SK-N-SH (cell line): ENCODE measurements around the gene AMPH. TPM values are rescaled to one million over a fixed set of nuclear protein-coding genes. Genes with fewer than 3 reads are reported as not detected.

Experiments
- CTCF ChIA-PET: fragments of 300-600, 350-600 bp; formaldehyde crosslinking; extraction: SDS; loops from one replicate; lab custom pipeline; 2021; lab: Yijun Ruan, JAX
- POLR2A ChIA-PET: fragments of 350-600 bp; sonication (Branson Sonifier 250); formaldehyde crosslinking; extraction: SDS; loops from one replicate; lab custom pipeline; 2020; ENCODE audit warnings: antibody characterized with exemption, inconsistent platforms; lab: Yijun Ruan, JAX
- DNase-seq: peaks from one replicate; pipeline ENCODE4 v3.0.0; 2012
- H2AFZ ChIP-seq: fragments of 200-600 bp; sonication (generic); 2 replicates; pipeline ENCODE4 v1.8.1; 2016; ENCODE audit warnings: antibody characterized with exemption, mild to moderate bottlenecking, low read depth
- H3F3A ChIP-seq: fragments of 200-600 bp; sonication (generic); replicated peaks from 2 replicates; pipeline ENCODE3; 2016; ENCODE audit warnings: antibody characterized with exemption, mild to moderate bottlenecking; ENCODE audit not compliant: insufficient read depth
- H3K27ac ChIP-seq, 2 experiments: fragments of 200-500 bp in 1 of 2; fragments of 200-600 bp in 1 of 2; sonication (Bioruptor generic) in 1 of 2; sonication (generic), shearing (Covaris generic) in 1 of 2; 2 replicates each; pipeline versions ENCODE4 v1.5.1 to v1.6.1; 2014 to 2016; ENCODE audit warnings: low read depth in 2 of 2, inconsistent platforms in 1 of 2, low read length in 1 of 2, mild to moderate bottlenecking in 1 of 2, mixed read lengths in 1 of 2
- H3K27me3 ChIP-seq: fragments of 200-600 bp; sonication (generic), shearing (Covaris generic); 2 replicates; pipeline ENCODE4 v1.6.1; 2016; ENCODE audit warnings: mixed run types; ENCODE audit not compliant: insufficient read depth
- H3K36me3 ChIP-seq, 2 experiments: fragments of 200-500 bp in 1 of 2; fragments of 200-600 bp in 1 of 2; sonication (Bioruptor generic) in 1 of 2; sonication (generic) in 1 of 2; replicated peaks in 1 of 2; 2 replicates each; pipeline versions ENCODE3 to v1.5.1; 2014 to 2016; ENCODE audit warnings: low read length in 1 of 2, mild to moderate bottlenecking in 1 of 2; ENCODE audit not compliant: insufficient read depth in 2 of 2, control insufficient read depth in 1 of 2
- H3K4me1 ChIP-seq, 2 experiments: fragments of 200-500 bp in 1 of 2; fragments of 200-600 bp in 1 of 2; sonication (Bioruptor generic) in 1 of 2; sonication (generic), shearing (Covaris generic) in 1 of 2; 2 replicates each; pipeline versions ENCODE4 v1.5.1 to v1.6.1; 2014 to 2016; ENCODE audit warnings: low read depth in 1 of 2, low read length in 1 of 2, mixed run types in 1 of 2; ENCODE audit not compliant: insufficient read depth in 2 of 2, control insufficient read depth in 1 of 2
- H3K4me2 ChIP-seq: fragments of 200-600 bp; sonication (generic), shearing (Covaris generic); 2 replicates; pipeline ENCODE4 v1.6.1; 2017; ENCODE audit warnings: mixed run types
- H3K4me3 ChIP-seq, 2 experiments: fragments of 200-500 bp in 1 of 2; fragments of 200-600 bp in 1 of 2; sonication (Bioruptor generic) in 1 of 2; sonication (generic), shearing (Covaris generic) in 1 of 2; 2 replicates each; pipeline versions ENCODE4 v1.5.1 to v1.8.1; 2014 to 2016; ENCODE audit warnings: low read depth in 2 of 2, inconsistent platforms in 1 of 2, low read length in 1 of 2, mild to moderate bottlenecking in 1 of 2, mixed read lengths in 1 of 2, moderate library complexity in 1 of 2
- H3K79me2 ChIP-seq: fragments of 200-600 bp; sonication (generic); 2 replicates; pipeline ENCODE4 v1.8.1; 2017; ENCODE audit warnings: mild to moderate bottlenecking; ENCODE audit not compliant: insufficient read depth
- H3K9ac ChIP-seq: fragments of 200-600 bp; sonication (generic); 2 replicates; pipeline ENCODE4 v1.6.1; 2017; ENCODE audit warnings: mixed run types
- H3K9me2 ChIP-seq: fragments of 200-600 bp; sonication (generic); 2 replicates; pipeline ENCODE4 v1.6.1; 2017; ENCODE audit warnings: mixed run types
- H3K9me3 ChIP-seq: fragments of 200-600 bp; sonication (generic); 2 replicates; pipeline ENCODE4 v1.6.1; 2017; ENCODE audit warnings: mixed run types, mild to moderate bottlenecking, moderate library complexity
- H4K20me1 ChIP-seq: fragments of 200-600 bp; sonication (generic); 2 replicates; pipeline ENCODE4 v1.6.1; 2017; ENCODE audit warnings: mild to moderate bottlenecking, mixed run types; ENCODE audit not compliant: insufficient read depth
- CTCF ChIP-seq: fragments of 200-600 bp; sonication (generic); IDR thresholded peaks from 2 replicates; pipeline ENCODE4 v1.6.1; 2017; ENCODE audit warnings: antibody characterized with exemption, mild to moderate bottlenecking, moderate library complexity
- FOSL2 ChIP-seq: IDR thresholded peaks from 2 replicates; pipeline ENCODE4 v1.4.0; 2012; ENCODE audit warnings: low read depth, mild to moderate bottlenecking, moderate library complexity, borderline replicate concordance
- FOXJ3 ChIP-seq: sonication (generic); formaldehyde crosslinking; IDR thresholded peaks from 2 replicates; pipeline ENCODE4 v1.5.1; 2020; ENCODE audit warnings: mild to moderate bottlenecking, missing genetic modification reagents
- FOXM1 ChIP-seq: IDR thresholded peaks from 2 replicates; pipeline ENCODE4 v1.4.0; 2012; ENCODE audit warnings: low read depth, mild to moderate bottlenecking
- GABPA ChIP-seq: IDR thresholded peaks from 2 replicates; pipeline ENCODE4 v1.4.0; 2012; ENCODE audit warnings: low read depth, mild to moderate bottlenecking
- MXI1 ChIP-seq: IDR thresholded peaks from 2 replicates; pipeline ENCODE4 v1.6.1; 2012; ENCODE audit warnings: mild to moderate bottlenecking, low read depth, low read length, improper control_type of control experiment
- NRF1 ChIP-seq: IDR thresholded peaks from 2 replicates; pipeline ENCODE4 v1.6.1; 2012; ENCODE audit warnings: low read depth, mild to moderate bottlenecking, low read length
- PBX3 ChIP-seq: IDR thresholded peaks from 2 replicates; pipeline ENCODE4; 2012
- RAD21 ChIP-seq: IDR thresholded peaks from 2 replicates; pipeline ENCODE4 v1.6.1; 2012; ENCODE audit warnings: mild to moderate bottlenecking, low read length
- RCOR1 ChIP-seq: fragments of 150-350 bp; IDR thresholded peaks from 2 replicates; pipeline ENCODE4 v1.6.1; 2017; ENCODE audit warnings: antibody characterized with exemption, low read length
- TAF1 ChIP-seq: IDR thresholded peaks from 2 replicates; pipeline ENCODE4 v1.6.1; 2012; ENCODE audit warnings: low read depth, mild to moderate bottlenecking, low read length, moderate library complexity, borderline replicate concordance
- TEAD4 ChIP-seq: IDR thresholded peaks from 2 replicates; pipeline ENCODE4 v1.4.0; 2012; ENCODE audit warnings: mild to moderate bottlenecking, borderline replicate concordance; ENCODE audit not compliant: insufficient read depth
- WGBS: methylation state at CpG from one replicate; pipeline ENCODE4 v1.1.6; 2017; ENCODE audit warnings: low lambda C conversion rate; 5-methylcytosine and 5-hydroxymethylcytosine counted together
- polyA plus RNA-seq, 3 experiments: library from polyadenylated mRNA; depleted of rRNA; stranded (reverse); fragments of >200 nt; gene quantifications; 2 replicates each; pipeline ENCODE4 v1.2.3, GENCODE V29; 2012
- TF ChIP-seq, protein P1 (sequence below): fragments of 150-350 bp; IDR thresholded peaks from 2 replicates; pipeline ENCODE4 v1.6.1; 2016; ENCODE audit warnings: mild to moderate bottlenecking, low read depth, low read length
- TF ChIP-seq, protein P2 (sequence below): IDR thresholded peaks from 2 replicates; pipeline ENCODE4 v1.4.0; 2012; ENCODE audit warnings: low read depth, borderline replicate concordance

Gene AMPH
- polyA plus RNA-seq, 1 of the 3 experiments (the other 2 are of a cell fraction): 0.08 TPM

DNA sequence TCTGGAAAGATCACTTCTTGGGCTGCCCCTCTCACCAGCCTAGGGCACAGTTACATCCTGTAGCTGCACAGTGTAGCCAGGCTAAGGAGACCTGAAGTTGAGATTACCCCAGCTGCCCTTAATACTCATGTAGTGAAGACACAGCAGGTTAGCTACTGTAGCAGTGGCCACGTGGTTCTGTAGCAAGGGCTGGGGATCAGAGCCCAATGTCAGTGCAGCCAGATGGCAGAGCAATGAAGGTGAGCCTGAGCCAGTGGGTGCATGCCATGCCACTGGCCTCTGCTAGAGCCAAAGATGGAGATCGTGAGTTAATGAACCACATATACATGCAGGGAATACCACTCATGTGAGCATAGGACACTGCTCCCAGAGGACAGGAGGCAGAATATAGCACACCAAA, 15.5 kb downstream of the AMPH start:
- CTCF ChIA-PET: interaction anchor here (0.8 kb wide), 1 partner anchor 45 kb away, joined by 3 read pairs; no protein-coding TSS in a partner anchor
- Histone ChIP-seq H3F3A (no peaks in the 10 kb centered on the region), H3K27me3 (no peaks in the 10 kb centered on the region), H3K27ac (no peak overlapping the region), H2AFZ (no peak overlapping the region), H3K9ac (no peak overlapping the region), H3K9me3 (no peaks in the 10 kb centered on the region), H3K36me3 (no peaks in the 10 kb centered on the region), H3K4me3 (no peak overlapping the region)
- WGBS: 4% methylated on average over 2 of the region's 2 CpGs
- TF ChIP-seq CTCF (no peak), NRF1 (no peak), GABPA (no peak), PBX3 (no peak), TEAD4 (no peak), RAD21 (no peak), FOSL2 (no peak), TAF1 (no peak)
- TF ChIP-seq, protein P1, sequence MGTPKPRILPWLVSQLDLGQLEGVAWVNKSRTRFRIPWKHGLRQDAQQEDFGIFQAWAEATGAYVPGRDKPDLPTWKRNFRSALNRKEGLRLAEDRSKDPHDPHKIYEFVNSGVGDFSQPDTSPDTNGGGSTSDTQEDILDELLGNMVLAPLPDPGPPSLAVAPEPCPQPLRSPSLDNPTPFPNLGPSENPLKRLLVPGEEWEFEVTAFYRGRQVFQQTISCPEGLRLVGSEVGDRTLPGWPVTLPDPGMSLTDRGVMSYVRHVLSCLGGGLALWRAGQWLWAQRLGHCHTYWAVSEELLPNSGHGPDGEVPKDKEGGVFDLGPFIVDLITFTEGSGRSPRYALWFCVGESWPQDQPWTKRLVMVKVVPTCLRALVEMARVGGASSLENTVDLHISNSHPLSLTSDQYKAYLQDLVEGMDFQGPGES: no peak
- TF ChIP-seq, protein P2, sequence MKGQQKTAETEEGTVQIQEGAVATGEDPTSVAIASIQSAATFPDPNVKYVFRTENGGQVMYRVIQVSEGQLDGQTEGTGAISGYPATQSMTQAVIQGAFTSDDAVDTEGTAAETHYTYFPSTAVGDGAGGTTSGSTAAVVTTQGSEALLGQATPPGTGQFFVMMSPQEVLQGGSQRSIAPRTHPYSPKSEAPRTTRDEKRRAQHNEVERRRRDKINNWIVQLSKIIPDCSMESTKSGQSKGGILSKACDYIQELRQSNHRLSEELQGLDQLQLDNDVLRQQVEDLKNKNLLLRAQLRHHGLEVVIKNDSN: no peak
- TF ChIP-seq, all 33 proteins: peak for 0
- no peak for DNase-seq
- POLR2A ChIA-PET: no interaction called here
- Histone ChIP-seq H3K9me2 (no peaks in the 10 kb centered on the region), H3K4me2 (no peak overlapping the region), H3K4me1 (no peaks in the 10 kb centered on the region), H3K79me2 (no peaks in the 10 kb centered on the region), H4K20me1 (no peaks in the 10 kb centered on the region)

- no peak for DNase-seq
- H3K9me3 ChIP-seq: no peaks in the 10 kb centered on the region
- H3F3A ChIP-seq: no peaks in the 10 kb centered on the region
- no peak overlapping the region for H3K4me2 ChIP-seq
- H3K27ac ChIP-seq: no peak overlapping the region
- 0 out of 2 replicates have a peak, but pooled peaks cover 6% of the 10 kb centered on the region for H3K27me3 ChIP-seq
- no peak overlapping the region for H2AFZ ChIP-seq
- CTCF ChIA-PET: interaction anchor here (0.7 to 1.4 kb wide), 2 partner anchors 14 to 53 kb away, joined by 3 read pairs; no protein-coding TSS in a partner anchor
- H3K9me2 ChIP-seq: no peaks in the 10 kb centered on the region
- no peak for TF ChIP-seq FOXM1
- no peak for TF ChIP-seq RCOR1
- no peak for TF ChIP-seq FOXJ3 (CRISPR knock-in tag)
- no peak for TF ChIP-seq MXI1
- H3K36me3 ChIP-seq: no peaks in the 10 kb centered on the region
- no peaks in the 10 kb centered on the region for H3K79me2 ChIP-seq
- no peaks in the 10 kb centered on the region for H3K4me1 ChIP-seq
- POLR2A ChIA-PET: no interaction called here
- no peak overlapping the region for H3K9ac ChIP-seq
- H3K4me3 ChIP-seq: no peak overlapping the region
- H4K20me1 ChIP-seq: no peaks in the 10 kb centered on the region
- WGBS: 31% methylated on average over 2 of the region's 2 CpGs
These were observed 23.7 kb downstream of the AMPH start for GRCh38 chr7:38607466-38607865.
